SK-N-SH (cell line): ENCODE data around the gene GK.

Source experiments
- EP300 ChIP-seq, 2 experiments: IDR thresholded peaks; 2 replicates each; pipeline versions ENCODE4 v1.4.0 to v1.6.1; 2012; ENCODE audit warnings: borderline replicate concordance in 1 of 2, low read depth in 1 of 2, low read length in 1 of 2
- EZH2phosphoT487 ChIP-seq: fragments of 200-600 bp; sonication (generic); IDR thresholded peaks from 2 replicates; pipeline ENCODE4 v1.6.1; 2017; ENCODE audit warnings: low read depth, mixed run types, mild to moderate bottlenecking, antibody characterized with exemption, moderate library complexity, borderline replicate concordance
- NFIC ChIP-seq: IDR thresholded peaks from 2 replicates; pipeline ENCODE4 v1.4.0; 2012; ENCODE audit warnings: borderline replicate concordance
- POLR2AphosphoS5 ChIP-seq: IDR thresholded peaks from 2 replicates; pipeline ENCODE4 v1.6.1; 2012; ENCODE audit warnings: low read depth, low read length
- RAD21 ChIP-seq: IDR thresholded peaks from 2 replicates; pipeline ENCODE4 v1.6.1; 2012; ENCODE audit warnings: mild to moderate bottlenecking, low read length
- RFX5 ChIP-seq: IDR thresholded peaks from 2 replicates; pipeline ENCODE4 v1.6.1; 2012; ENCODE audit warnings: mild to moderate bottlenecking, improper control_type of control experiment, low read length
- SMC3 ChIP-seq: IDR thresholded peaks from 2 replicates; pipeline ENCODE4 v1.6.1; 2012; ENCODE audit warnings: low read depth, low read length, improper control_type of control experiment
- TAF1 ChIP-seq: IDR thresholded peaks from 2 replicates; pipeline ENCODE4 v1.6.1; 2012; ENCODE audit warnings: low read depth, mild to moderate bottlenecking, low read length, moderate library complexity, borderline replicate concordance
- YY1 ChIP-seq: IDR thresholded peaks from 2 replicates; pipeline ENCODE4 v1.4.0; 2012; ENCODE audit warnings: low read depth, mild to moderate bottlenecking
- TF ChIP-seq, protein P1 (sequence below): fragments of 200-600 bp; sonication (generic); IDR thresholded peaks from 2 replicates; pipeline ENCODE4 v1.6.1; 2017; ENCODE audit warnings: antibody characterized with exemption, mild to moderate bottlenecking, moderate library complexity
- TF ChIP-seq, protein P2 (sequence below): IDR thresholded peaks from 2 replicates; pipeline ENCODE4 v1.6.1; 2012; ENCODE audit warnings: mild to moderate bottlenecking, low read depth, low read length, moderate library complexity

DNA sequence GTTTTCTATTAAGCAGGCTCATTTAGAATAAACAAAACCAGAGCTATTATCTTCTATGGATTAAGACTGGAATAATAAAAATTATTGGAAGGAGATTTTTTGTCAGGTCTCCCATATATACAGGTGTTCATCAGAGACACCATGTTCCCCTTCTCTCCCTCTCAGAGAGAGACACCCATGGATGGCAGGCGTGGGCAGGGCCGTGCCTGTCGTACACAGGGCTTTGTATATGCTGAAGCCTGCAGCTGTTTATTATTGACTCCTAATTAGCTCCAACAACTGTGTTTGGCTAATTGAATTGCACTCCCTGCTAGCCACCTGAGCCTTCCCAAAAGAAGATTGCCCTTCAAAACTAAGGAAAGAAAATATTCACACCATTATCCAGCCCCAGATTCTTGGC, 81.6 kb downstream of the GK start:
- TF ChIP-seq EZH2phosphoT487 (no peak), YY1 (no peak), SMC3 (no peak), NFIC (no peak), RFX5 (no peak), EP300 (IDR thresholded peaks at IDR 0.05; ENCODE audit: borderline replicate concordance in 1 of 2, low read depth in 1 of 2, low read length in 1 of 2) (no peak), POLR2AphosphoS5 (no peak), TAF1 (no peak), RAD21 (no peak)
- TF ChIP-seq, protein P1, sequence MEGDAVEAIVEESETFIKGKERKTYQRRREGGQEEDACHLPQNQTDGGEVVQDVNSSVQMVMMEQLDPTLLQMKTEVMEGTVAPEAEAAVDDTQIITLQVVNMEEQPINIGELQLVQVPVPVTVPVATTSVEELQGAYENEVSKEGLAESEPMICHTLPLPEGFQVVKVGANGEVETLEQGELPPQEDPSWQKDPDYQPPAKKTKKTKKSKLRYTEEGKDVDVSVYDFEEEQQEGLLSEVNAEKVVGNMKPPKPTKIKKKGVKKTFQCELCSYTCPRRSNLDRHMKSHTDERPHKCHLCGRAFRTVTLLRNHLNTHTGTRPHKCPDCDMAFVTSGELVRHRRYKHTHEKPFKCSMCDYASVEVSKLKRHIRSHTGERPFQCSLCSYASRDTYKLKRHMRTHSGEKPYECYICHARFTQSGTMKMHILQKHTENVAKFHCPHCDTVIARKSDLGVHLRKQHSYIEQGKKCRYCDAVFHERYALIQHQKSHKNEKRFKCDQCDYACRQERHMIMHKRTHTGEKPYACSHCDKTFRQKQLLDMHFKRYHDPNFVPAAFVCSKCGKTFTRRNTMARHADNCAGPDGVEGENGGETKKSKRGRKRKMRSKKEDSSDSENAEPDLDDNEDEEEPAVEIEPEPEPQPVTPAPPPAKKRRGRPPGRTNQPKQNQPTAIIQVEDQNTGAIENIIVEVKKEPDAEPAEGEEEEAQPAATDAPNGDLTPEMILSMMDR: no peak
- TF ChIP-seq, protein P2, sequence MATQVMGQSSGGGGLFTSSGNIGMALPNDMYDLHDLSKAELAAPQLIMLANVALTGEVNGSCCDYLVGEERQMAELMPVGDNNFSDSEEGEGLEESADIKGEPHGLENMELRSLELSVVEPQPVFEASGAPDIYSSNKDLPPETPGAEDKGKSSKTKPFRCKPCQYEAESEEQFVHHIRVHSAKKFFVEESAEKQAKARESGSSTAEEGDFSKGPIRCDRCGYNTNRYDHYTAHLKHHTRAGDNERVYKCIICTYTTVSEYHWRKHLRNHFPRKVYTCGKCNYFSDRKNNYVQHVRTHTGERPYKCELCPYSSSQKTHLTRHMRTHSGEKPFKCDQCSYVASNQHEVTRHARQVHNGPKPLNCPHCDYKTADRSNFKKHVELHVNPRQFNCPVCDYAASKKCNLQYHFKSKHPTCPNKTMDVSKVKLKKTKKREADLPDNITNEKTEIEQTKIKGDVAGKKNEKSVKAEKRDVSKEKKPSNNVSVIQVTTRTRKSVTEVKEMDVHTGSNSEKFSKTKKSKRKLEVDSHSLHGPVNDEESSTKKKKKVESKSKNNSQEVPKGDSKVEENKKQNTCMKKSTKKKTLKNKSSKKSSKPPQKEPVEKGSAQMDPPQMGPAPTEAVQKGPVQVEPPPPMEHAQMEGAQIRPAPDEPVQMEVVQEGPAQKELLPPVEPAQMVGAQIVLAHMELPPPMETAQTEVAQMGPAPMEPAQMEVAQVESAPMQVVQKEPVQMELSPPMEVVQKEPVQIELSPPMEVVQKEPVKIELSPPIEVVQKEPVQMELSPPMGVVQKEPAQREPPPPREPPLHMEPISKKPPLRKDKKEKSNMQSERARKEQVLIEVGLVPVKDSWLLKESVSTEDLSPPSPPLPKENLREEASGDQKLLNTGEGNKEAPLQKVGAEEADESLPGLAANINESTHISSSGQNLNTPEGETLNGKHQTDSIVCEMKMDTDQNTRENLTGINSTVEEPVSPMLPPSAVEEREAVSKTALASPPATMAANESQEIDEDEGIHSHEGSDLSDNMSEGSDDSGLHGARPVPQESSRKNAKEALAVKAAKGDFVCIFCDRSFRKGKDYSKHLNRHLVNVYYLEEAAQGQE: no peak
